GM12878 (cell line): ENCODE data around the gene FANCI. TPM values are rescaled to one million over a fixed set of nuclear protein-coding genes. Genes with fewer than 3 reads are reported as not detected.

Experiments
- ATAC-seq: fragments of 200-7000 bp; cut with Tn5 transposase; 3 replicates; pipeline ENCODE4 v1.9.1; 2020; ENCODE audit warnings: mild to moderate bottlenecking, moderate library complexity
- BruUV-seq: library from RNA; stranded (reverse); fragments of 400-500 nt; replicated peaks from 2 replicates; lab custom pipeline; 2021; lab: Mats Ljungman, UMichigan
- CTCF ChIA-PET: fragments of 300-600 bp; sonication (Branson Sonifier 250); formaldehyde crosslinking; extraction: SDS; loops from one replicate; lab custom pipeline; 2021; ENCODE audit warnings: inconsistent platforms; lab: Yijun Ruan, JAX
- POLR2A ChIA-PET: fragments of 350-600 bp; formaldehyde crosslinking; extraction: SDS; loops from one replicate; lab custom pipeline; 2021; ENCODE audit warnings: inconsistent platforms; lab: Charles Lee
- RAD21 ChIA-PET: fragments of 300-600 bp; sonication (Branson Sonifier 250); formaldehyde crosslinking; loops from one replicate; lab custom pipeline; 2023; ENCODE audit warnings: antibody characterized with exemption; ENCODE audit not compliant: unreplicated experiment; lab: Charles Lee
- SMC1A ChIA-PET: fragments of 300-600 bp; sonication (Branson Sonifier 250); formaldehyde crosslinking; loops from one replicate; lab custom pipeline; 2023; ENCODE audit not compliant: unreplicated experiment, uncharacterized antibody; lab: Charles Lee
- DNase-seq: peaks from one replicate; pipeline ENCODE4 v3.0.0-alpha.2; 2011; ENCODE audit warnings: low read depth, low spot score
- FAIRE-seq: peaks from 3 replicates; lab custom pipeline; 2011; peaks lifted over from hg19 to GRCh38; lab: Jason Lieb, UNC
- H2AFZ ChIP-seq: 2 replicates; pipeline ENCODE4 v1.6.0; 2011; ENCODE audit warnings: low read depth, low read length, control low read depth; ENCODE audit not compliant: control insufficient read depth
- H3K27ac ChIP-seq: 2 replicates; pipeline ENCODE4 v1.5.1; 2011; ENCODE audit warnings: control low read depth; ENCODE audit not compliant: control insufficient read depth, insufficient read depth
- H3K27me3 ChIP-seq, 2 experiments: replicated peaks in 1 of 2; 2 replicates each; pipeline versions ENCODE4 v1.6.0 to v1.6.1; 2011; ENCODE audit warnings: low read length in 1 of 2; ENCODE audit not compliant: control insufficient read depth in 2 of 2, insufficient read depth in 2 of 2
- H3K36me3 ChIP-seq, 2 experiments: 2 replicates each; pipeline ENCODE4 v1.5.1; 2011; ENCODE audit warnings: low read length in 1 of 2; ENCODE audit not compliant: control insufficient read depth in 2 of 2, insufficient read depth in 2 of 2
- H3K4me1 ChIP-seq: 2 replicates; pipeline ENCODE4 v1.6.1; 2011; ENCODE audit warnings: mild to moderate bottlenecking, low read length, moderate library complexity, mixed read lengths; ENCODE audit not compliant: control insufficient read depth, insufficient read depth
- H3K4me2 ChIP-seq: 2 replicates; pipeline ENCODE4 v1.6.0; 2011; ENCODE audit warnings: control low read depth; ENCODE audit not compliant: control insufficient read depth, insufficient read depth
- H3K4me3 ChIP-seq: fragments of 200-600 bp; sonication (generic); 2 replicates; pipeline ENCODE4 v1.5.1; 2016
- H3K79me2 ChIP-seq: 2 replicates; pipeline ENCODE4 v1.6.0; 2011; ENCODE audit warnings: low read length; ENCODE audit not compliant: control insufficient read depth, insufficient read depth
- H3K9ac ChIP-seq: 2 replicates; pipeline ENCODE4 v1.8.0; 2011; ENCODE audit warnings: low read length, control low read depth, mixed read lengths; ENCODE audit not compliant: control insufficient read depth, insufficient read depth
- H3K9me3 ChIP-seq: replicated peaks from 3 replicates; pipeline ENCODE4 v1.5.1; 2011; ENCODE audit warnings: mild to moderate bottlenecking, low read length; ENCODE audit not compliant: control insufficient read depth, insufficient read depth
- H4K20me1 ChIP-seq: 2 replicates; pipeline ENCODE4 v1.6.0; 2011; ENCODE audit not compliant: control insufficient read depth, insufficient read depth
- ATF7 ChIP-seq: fragments of 450-650 bp; IDR thresholded peaks from 2 replicates; pipeline ENCODE4 v1.6.1; 2016; ENCODE audit warnings: low read depth, mild to moderate bottlenecking
- ESRRA ChIP-seq: IDR thresholded peaks from 2 replicates; pipeline ENCODE4 v1.6.1; 2012; ENCODE audit warnings: mild to moderate bottlenecking, low read length, improper control_type of control experiment
- HDAC2 ChIP-seq: fragments of 200-600 bp; sonication (generic); IDR thresholded peaks from 2 replicates; pipeline ENCODE4 v1.6.1; 2017
- JUNB ChIP-seq: IDR thresholded peaks from 2 replicates; pipeline ENCODE4 v1.6.1; 2016; ENCODE audit warnings: antibody characterized with exemption, mild to moderate bottlenecking
- NFIC ChIP-seq: IDR thresholded peaks from 2 replicates; pipeline ENCODE4 v1.6.1; 2012; ENCODE audit warnings: low read depth, mild to moderate bottlenecking, inconsistent platforms, low read length, moderate library complexity
- NR2F1 ChIP-seq: fragments of 450-650 bp; conservative IDR thresholded peaks from 2 replicates; pipeline ENCODE4 v1.6.1; 2017; ENCODE audit warnings: mild to moderate bottlenecking
- PAX5 ChIP-seq: IDR thresholded peaks from 2 replicates; pipeline ENCODE4 v1.6.1; 2011; ENCODE audit warnings: low read depth, low read length, borderline replicate concordance
- RB1 ChIP-seq: fragments of 450-650 bp; formaldehyde crosslinking; IDR thresholded peaks from 2 replicates; pipeline ENCODE4 v1.6.1; 2017; ENCODE audit warnings: mild to moderate bottlenecking, borderline replicate concordance
- SRF ChIP-seq, 2 experiments: IDR thresholded peaks; 2 replicates each; pipeline ENCODE4 v1.6.1; 2011; ENCODE audit warnings: low read depth in 2 of 2, low read length in 2 of 2, mild to moderate bottlenecking in 1 of 2, moderate library complexity in 1 of 2
- TBL1XR1 ChIP-seq: IDR thresholded peaks from 2 replicates; pipeline ENCODE4 v1.6.1; 2012; ENCODE audit warnings: low read depth, low read length, improper control_type of control experiment
- YY1 ChIP-seq: IDR thresholded peaks from 2 replicates; pipeline ENCODE4 v1.6.1; 2011; ENCODE audit warnings: low read depth, mild to moderate bottlenecking, low read length
- ZNF622 ChIP-seq: fragments of 450-650 bp; IDR thresholded peaks from 2 replicates; pipeline ENCODE4 v1.6.1; 2017; ENCODE audit warnings: mild to moderate bottlenecking, inconsistent platforms
- ZNF687 ChIP-seq: fragments of 450-650 bp; IDR thresholded peaks from 2 replicates; pipeline ENCODE4 v1.6.1; 2017; ENCODE audit warnings: mild to moderate bottlenecking, moderate library complexity
- WGBS: methylation state at CpG from one replicate; pipeline ENCODE4 v1.1.6; 2016; ENCODE audit warnings: low lambda C conversion rate; ENCODE audit not compliant: insufficient replicate concordance, insufficient coverage; ENCODE audit errors: missing lambda C conversion rate; 5-methylcytosine and 5-hydroxymethylcytosine counted together
- in situ Hi-C: fragments of 300-500 bp; cut with MboI; formaldehyde crosslinking; loops from 9 replicates; pipeline ENCODE4 v1.14.3; 2018; ENCODE audit warnings: mixed read lengths
- intact Hi-C: fragments of 100-400 bp; cut with micrococcal nuclease; formaldehyde crosslinking; loops from one replicate; pipeline ENCODE4 v1.14.2; 2022; ENCODE audit not compliant: unreplicated experiment
- polyA plus RNA-seq, 11 experiments: library from polyadenylated mRNA; depleted of rRNA in 4 of 11; unstranded in 6 of 11; stranded (reverse) in 5 of 11; fragments of >200 nt; fragmentation: Nextera tagmentation in 4 of 11; fragmentation: Illumina TruSeq in 1 of 11; extraction: Ambion mirVana in 4 of 11; extraction: Trizol in 1 of 11; gene quantifications; 1 replicate in 1 of 11; 2 replicates in 10 of 11; pipeline versions ENCODE4 v1.2.1 to v1.2.3, GENCODE V29; 2011 to 2016; ENCODE audit warnings: inconsistent platforms in 2 of 11, missing spikeins in 2 of 11, low read depth in 1 of 11
- total RNA-seq, 4 experiments: library from RNA; depleted of rRNA in 3 of 4; stranded (reverse); fragments of >200 nt in 3 of 4; fragmentation: Illumina TruSeq in 1 of 4; extraction: Trizol in 1 of 4; gene quantifications; 2 replicates each; pipeline versions ENCODE4 v1.2.1 to v1.2.3, GENCODE V29; 2013 to 2021
- TF ChIP-seq, protein P1 (sequence below): fragments of 450-650 bp; IDR thresholded peaks from 2 replicates; pipeline ENCODE4 v1.6.1; 2017; ENCODE audit warnings: mild to moderate bottlenecking, moderate library complexity
- TF ChIP-seq, protein P2 (sequence below): IDR thresholded peaks from 2 replicates; pipeline ENCODE4 v1.6.1; 2012; ENCODE audit warnings: low read depth, low read length, improper control_type of control experiment

The FANCI gene
- total and polyA plus RNA-seq, 10 of the 15 experiments (the other 5 are each of a cell fraction or from before 2014, with no cell fraction given) = 38.1 to 129 (median 82.4) TPM

DNA sequence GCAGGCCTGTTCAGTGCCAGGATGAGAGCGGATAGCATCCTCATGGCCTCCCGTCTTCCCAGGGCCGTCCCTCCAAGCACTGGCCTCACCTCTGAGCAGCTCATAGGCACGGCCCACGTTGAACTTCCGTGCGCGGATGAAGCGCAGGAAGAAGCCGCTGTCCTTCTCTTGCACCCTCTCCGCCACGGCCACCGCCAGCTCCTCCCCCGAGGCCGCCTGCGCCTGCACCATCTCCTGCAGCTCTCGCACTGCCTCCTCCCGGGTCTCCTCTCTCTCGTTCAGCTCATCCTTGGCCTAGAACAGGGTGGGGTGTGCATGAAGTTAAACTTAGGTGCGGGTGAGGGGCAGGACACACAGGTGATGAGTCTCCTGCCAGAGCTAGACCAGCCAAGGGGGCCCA is 26.7 kb upstream of the FANCI start (continued):
- TF ChIP-seq, protein P1, sequence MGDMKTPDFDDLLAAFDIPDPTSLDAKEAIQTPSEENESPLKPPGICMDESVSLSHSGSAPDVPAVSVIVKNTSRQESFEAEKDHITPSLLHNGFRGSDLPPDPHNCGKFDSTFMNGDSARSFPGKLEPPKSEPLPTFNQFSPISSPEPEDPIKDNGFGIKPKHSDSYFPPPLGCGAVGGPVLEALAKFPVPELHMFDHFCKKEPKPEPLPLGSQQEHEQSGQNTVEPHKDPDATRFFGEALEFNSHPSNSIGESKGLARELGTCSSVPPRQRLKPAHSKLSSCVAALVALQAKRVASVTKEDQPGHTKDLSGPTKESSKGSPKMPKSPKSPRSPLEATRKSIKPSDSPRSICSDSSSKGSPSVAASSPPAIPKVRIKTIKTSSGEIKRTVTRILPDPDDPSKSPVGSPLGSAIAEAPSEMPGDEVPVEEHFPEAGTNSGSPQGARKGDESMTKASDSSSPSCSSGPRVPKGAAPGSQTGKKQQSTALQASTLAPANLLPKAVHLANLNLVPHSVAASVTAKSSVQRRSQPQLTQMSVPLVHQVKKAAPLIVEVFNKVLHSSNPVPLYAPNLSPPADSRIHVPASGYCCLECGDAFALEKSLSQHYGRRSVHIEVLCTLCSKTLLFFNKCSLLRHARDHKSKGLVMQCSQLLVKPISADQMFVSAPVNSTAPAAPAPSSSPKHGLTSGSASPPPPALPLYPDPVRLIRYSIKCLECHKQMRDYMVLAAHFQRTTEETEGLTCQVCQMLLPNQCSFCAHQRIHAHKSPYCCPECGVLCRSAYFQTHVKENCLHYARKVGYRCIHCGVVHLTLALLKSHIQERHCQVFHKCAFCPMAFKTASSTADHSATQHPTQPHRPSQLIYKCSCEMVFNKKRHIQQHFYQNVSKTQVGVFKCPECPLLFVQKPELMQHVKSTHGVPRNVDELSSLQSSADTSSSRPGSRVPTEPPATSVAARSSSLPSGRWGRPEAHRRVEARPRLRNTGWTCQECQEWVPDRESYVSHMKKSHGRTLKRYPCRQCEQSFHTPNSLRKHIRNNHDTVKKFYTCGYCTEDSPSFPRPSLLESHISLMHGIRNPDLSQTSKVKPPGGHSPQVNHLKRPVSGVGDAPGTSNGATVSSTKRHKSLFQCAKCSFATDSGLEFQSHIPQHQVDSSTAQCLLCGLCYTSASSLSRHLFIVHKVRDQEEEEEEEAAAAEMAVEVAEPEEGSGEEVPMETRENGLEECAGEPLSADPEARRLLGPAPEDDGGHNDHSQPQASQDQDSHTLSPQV = no peak
- TF ChIP-seq NR2F1 (no peak), HDAC2 (no peak), NFIC (no peak), YY1 (no peak)

GRCh38 chr15:89217686-89218376 is 25.9 kb upstream of the FANCI start:
- SMC1A ChIA-PET = interaction anchor here (0.6 kb wide), 1 partner anchor 101 kb away, joined by 3 read pairs; no protein-coding TSS in a partner anchor
- no peaks in the 10 kb centered on the region; the same call in 1 of the 2 replicates for H3K4me1 ChIP-seq
- H3K79me2 ChIP-seq = no peaks in the 10 kb centered on the region
- no peaks in the 10 kb centered on the region for H3K9me3 ChIP-seq
- H3K36me3 ChIP-seq = no peaks in the 10 kb centered on the region
- CTCF ChIA-PET = interaction anchor here (0.7 to 1.7 kb wide), 3 partner anchors 11 to 64 kb away, joined by 4 to 5 read pairs (median 4); no protein-coding TSS in a partner anchor
- in situ Hi-C loops = no loop called here
- no peaks in the 10 kb centered on the region for H4K20me1 ChIP-seq
- POLR2A ChIA-PET = no interaction called here
- no TSS peak for BruUV-seq
- TF ChIP-seq, protein P2, sequence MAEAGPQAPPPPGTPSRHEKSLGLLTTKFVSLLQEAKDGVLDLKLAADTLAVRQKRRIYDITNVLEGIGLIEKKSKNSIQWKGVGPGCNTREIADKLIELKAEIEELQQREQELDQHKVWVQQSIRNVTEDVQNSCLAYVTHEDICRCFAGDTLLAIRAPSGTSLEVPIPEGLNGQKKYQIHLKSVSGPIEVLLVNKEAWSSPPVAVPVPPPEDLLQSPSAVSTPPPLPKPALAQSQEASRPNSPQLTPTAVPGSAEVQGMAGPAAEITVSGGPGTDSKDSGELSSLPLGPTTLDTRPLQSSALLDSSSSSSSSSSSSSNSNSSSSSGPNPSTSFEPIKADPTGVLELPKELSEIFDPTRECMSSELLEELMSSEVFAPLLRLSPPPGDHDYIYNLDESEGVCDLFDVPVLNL = no peak
- TF ChIP-seq ZNF622 = no peak
- no peak for TF ChIP-seq TBL1XR1
- no peak for TF ChIP-seq ATF7
- no peak for TF ChIP-seq ZNF687
- no peak for TF ChIP-seq PAX5
- no peak for TF ChIP-seq JUNB
- TF ChIP-seq RB1 = no peak
- TF ChIP-seq ESRRA = no peak
- TF ChIP-seq SRF (IDR thresholded peaks at IDR 0.05; ENCODE audit: low read depth in 2 of 2, low read length in 2 of 2) = no peak
- DNase-seq (no peak), FAIRE-seq (no peak), ATAC-seq (no peak)
- H3K4me3 ChIP-seq = no peak overlapping the region
- no peak overlapping the region for H3K27ac ChIP-seq
- WGBS = 44% methylated on average over 6 of the region's 6 CpGs
- intact Hi-C loops = no loop called here
- H3K27me3 ChIP-seq = no peaks in the 10 kb centered on the region
- H2AFZ ChIP-seq = no peak overlapping the region
- no peak overlapping the region for H3K4me2 ChIP-seq
- RAD21 ChIA-PET = no interaction called here
- H3K9ac ChIP-seq = no peak overlapping the region
